HUES48 (cell line): ENCODE data around the gene SLU7.
"Not testable (repeated sequence)": the region's sequence is repeated elsewhere in the genome, so short reads cannot be mapped to it uniquely, and the experiment has no call there.

Experiments
- H3K27ac ChIP-seq: one replicate; pipeline ENCODE4 v1.7.0; 2013; ENCODE audit warnings: low read depth, low read length, inconsistent platforms
- H3K27me3 ChIP-seq: 2 replicates; pipeline ENCODE4 v1.6.1; 2013; ENCODE audit warnings: mild to moderate bottlenecking, low read length; ENCODE audit not compliant: control insufficient read depth, insufficient read depth
- H3K36me3 ChIP-seq: 2 replicates; pipeline ENCODE4 v1.6.1; 2013; ENCODE audit warnings: low read length; ENCODE audit not compliant: control insufficient read depth, insufficient read depth
- H3K4me1 ChIP-seq: 2 replicates; pipeline ENCODE4 v1.6.1; 2013; ENCODE audit warnings: mild to moderate bottlenecking, low read length; ENCODE audit not compliant: control insufficient read depth, insufficient read depth
- H3K4me3 ChIP-seq: 2 replicates; pipeline ENCODE4 v1.5.1; 2013; ENCODE audit warnings: mild to moderate bottlenecking, low read depth, low read length
- H3K9ac ChIP-seq: 2 replicates; pipeline ENCODE4 v1.6.1; 2013; ENCODE audit warnings: mild to moderate bottlenecking, low read depth, low read length, moderate library complexity
- H3K9me3 ChIP-seq: 2 replicates; pipeline ENCODE4 v1.6.1; 2013; ENCODE audit warnings: low read length; ENCODE audit not compliant: control insufficient read depth, insufficient read depth

Gene SLU7

DNA sequence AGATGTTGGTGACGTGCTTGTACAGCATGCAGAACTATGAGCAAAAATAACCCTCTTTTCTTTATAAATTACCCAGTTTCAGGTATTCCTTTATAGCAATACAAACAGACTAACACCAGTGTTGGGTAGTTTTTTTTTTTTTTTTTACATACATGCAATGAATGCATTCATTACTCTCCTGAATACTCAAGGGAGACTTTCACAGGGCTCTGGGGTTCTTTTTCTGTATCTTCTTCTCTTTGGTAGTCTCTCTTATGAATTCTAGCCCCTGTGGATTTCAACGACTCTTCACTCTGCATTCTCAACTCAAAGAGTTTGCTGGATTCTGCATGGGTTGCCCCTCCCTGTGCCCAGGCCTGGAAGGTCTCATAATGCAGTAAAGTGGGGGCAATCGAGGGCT lies 30.6 kb upstream of the SLU7 start:
- Histone ChIP-seq H3K27me3 (no peaks in the 10 kb centered on the region), H3K4me3 (no peak overlapping the region), H3K4me1 (no peaks in the 10 kb centered on the region), H3K27ac (no peak overlapping the region), H3K36me3 (no peaks in the 10 kb centered on the region), H3K9me3 (no peaks in the 10 kb centered on the region), H3K9ac (no peak overlapping the region)

DNA sequence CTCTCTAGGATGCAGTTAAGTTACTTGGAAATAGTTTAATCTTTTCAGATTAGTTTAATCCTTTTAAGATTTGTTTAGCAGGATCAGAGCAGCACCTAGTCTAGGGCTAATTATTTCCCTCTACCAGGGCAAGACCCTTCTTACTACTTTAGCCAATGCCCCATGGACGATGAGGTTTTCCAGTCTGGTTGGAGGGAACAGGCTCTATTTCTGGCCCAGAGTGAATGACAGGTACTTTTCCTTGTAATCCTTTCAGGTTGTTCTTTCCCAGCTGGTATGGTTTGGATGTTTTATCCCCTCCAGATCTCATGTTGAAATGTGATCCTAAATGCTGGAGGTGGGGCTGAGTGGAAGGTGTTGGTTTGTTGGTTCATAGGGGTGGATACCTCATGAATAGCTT lies 30.0 kb upstream of the SLU7 start:
- no peak overlapping the region for H3K9ac ChIP-seq
- H3K36me3 ChIP-seq, result no peaks in the 10 kb centered on the region
- no peak overlapping the region for H3K4me3 ChIP-seq
- no peak overlapping the region for H3K27ac ChIP-seq
- H3K4me1 ChIP-seq, result no peaks in the 10 kb centered on the region
- H3K9me3 ChIP-seq, result no peaks in the 10 kb centered on the region
- H3K27me3 ChIP-seq, result no peaks in the 10 kb centered on the region

- no peak overlapping the region for H3K4me3 ChIP-seq
Observed at GRCh38 chr5:160445751-160446150, 26.9 kb upstream of the SLU7 start.

GRCh38 chr5:160445132-160445531 lies 26.3 kb upstream of the SLU7 start:
- Histone ChIP-seq H3K4me3 (no peak overlapping the region), H3K9me3 (no peaks in the 10 kb centered on the region), H3K4me1 (peaks cover 7% of the 10 kb centered on the region)

More at GRCh38 chr5:160445751-160446150, 26.9 kb upstream of the SLU7 start:
- H3K36me3 ChIP-seq, result no peaks in the 10 kb centered on the region
- H3K27ac ChIP-seq, result no peak overlapping the region
- H3K9me3 ChIP-seq, result no peaks in the 10 kb centered on the region
- peaks cover 7% of the 10 kb centered on the region for H3K4me1 ChIP-seq
- no peaks in the 10 kb centered on the region for H3K27me3 ChIP-seq
- no peak overlapping the region for H3K9ac ChIP-seq

DNA sequence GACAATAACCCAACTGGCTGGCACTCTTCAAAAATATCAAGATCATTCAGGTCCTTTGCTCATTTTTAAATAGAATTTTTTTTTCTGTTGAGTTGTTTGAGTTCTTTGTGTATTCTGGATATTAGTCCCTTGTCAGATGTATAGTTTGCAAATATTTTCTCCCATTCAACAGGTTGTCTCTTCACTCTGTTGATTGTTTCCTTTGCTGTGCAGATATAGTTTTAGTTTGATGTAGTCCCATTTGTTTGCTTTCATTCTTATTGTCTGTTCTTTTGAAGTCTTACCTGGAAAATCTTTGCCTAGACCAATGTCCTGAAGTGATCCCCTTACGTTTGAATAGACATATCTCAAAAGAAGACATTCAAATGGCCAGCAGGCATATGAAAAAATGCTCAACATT lies 25.5 kb upstream of the SLU7 start:
- Histone ChIP-seq H3K4me3 (no peak overlapping the region), H3K9me3 (no peaks in the 10 kb centered on the region), H3K27me3 (no peaks in the 10 kb centered on the region), H3K27ac (no peak overlapping the region), H3K36me3 (no peaks in the 10 kb centered on the region), H3K9ac (no peak overlapping the region), H3K4me1 (peaks cover 7% of the 10 kb centered on the region)

More at GRCh38 chr5:160445132-160445531, 26.3 kb upstream of the SLU7 start:
- Histone ChIP-seq H3K27ac (no peak overlapping the region), H3K27me3 (no peaks in the 10 kb centered on the region), H3K9ac (no peak overlapping the region), H3K36me3 (no peaks in the 10 kb centered on the region)

- Histone ChIP-seq H3K4me3 (no peak overlapping the region), H3K36me3 (no peaks in the 10 kb centered on the region), H3K9ac (no peak overlapping the region), H3K4me1 (peaks cover 7% of the 10 kb centered on the region), H3K9me3 (no peaks in the 10 kb centered on the region), H3K27me3 (no peaks in the 10 kb centered on the region), H3K27ac (no peak overlapping the region)
Observed at GRCh38 chr5:160442824-160443431, 24.0 kb upstream of the SLU7 start.

DNA sequence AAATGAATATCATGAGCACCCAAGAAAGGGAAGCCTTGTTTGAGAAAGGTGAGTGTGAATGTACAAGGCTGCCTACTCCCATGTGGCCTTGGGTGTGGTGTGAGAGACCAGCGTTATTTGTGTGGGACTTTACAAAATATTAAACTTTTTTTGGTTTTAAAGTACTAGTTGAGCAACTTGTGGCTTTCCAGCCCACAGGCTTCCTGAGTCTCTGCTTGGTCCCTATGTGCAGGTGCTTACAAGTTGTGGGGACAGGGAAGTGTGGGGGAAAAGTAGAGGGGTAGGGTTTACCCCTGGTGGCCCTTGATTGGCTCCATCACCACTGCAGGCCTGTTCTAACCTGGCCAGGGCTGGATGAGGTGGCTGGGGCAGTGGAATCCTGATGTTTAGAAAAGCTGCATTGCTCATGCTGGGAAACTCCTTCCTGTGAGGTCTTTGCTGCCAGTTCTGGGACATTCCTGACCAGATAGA lies 22.5 kb upstream of the SLU7 start:
- H3K9ac ChIP-seq, result no peak overlapping the region

GRCh38 chr5:160439205-160439600 lies 20.3 kb upstream of the SLU7 start:
- Histone ChIP-seq H3K9ac (no peak overlapping the region), H3K4me3 (peak overlapping the region; percentile 56), H3K4me1 (peaks cover 7% of the 10 kb centered on the region)

More for the DNA sequence above, 22.5 kb upstream of the SLU7 start:
- H3K4me3 ChIP-seq, result no peak overlapping the region
- H3K36me3 ChIP-seq, result no peaks in the 10 kb centered on the region
- no peak overlapping the region for H3K27ac ChIP-seq
- peaks cover 7% of the 10 kb centered on the region for H3K4me1 ChIP-seq
- no peaks in the 10 kb centered on the region for H3K9me3 ChIP-seq
- no peaks in the 10 kb centered on the region for H3K27me3 ChIP-seq

GRCh38 chr5:160438316-160439204 lies 19.7 kb upstream of the SLU7 start:
- H3K9ac ChIP-seq, result no peak overlapping the region
- H3K27ac ChIP-seq, result no peak overlapping the region

More at GRCh38 chr5:160439205-160439600, 20.3 kb upstream of the SLU7 start:
- Histone ChIP-seq H3K9me3 (no peaks in the 10 kb centered on the region), H3K36me3 (no peaks in the 10 kb centered on the region), H3K27me3 (no peaks in the 10 kb centered on the region), H3K27ac (no peak overlapping the region)

DNA sequence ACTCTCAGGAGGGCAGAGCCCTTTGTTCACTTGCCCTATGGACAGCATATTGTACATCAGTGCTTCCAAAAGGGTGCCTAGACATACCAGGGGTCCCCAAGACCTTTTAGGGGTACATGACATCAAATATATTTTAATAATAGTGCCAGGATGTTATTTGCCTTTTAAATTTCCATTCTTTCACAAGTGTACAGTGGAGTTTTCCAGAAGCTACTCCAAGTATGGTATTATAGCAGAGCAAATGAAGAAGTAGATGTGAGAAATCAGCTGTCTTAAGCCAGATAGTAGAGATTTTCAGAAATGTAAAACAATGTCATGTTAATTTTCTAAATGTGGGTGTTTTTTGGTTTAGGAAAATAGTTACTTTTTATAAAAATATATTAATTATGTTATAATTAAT lies 18.4 kb upstream of the SLU7 start:
- no peaks in the 10 kb centered on the region for H3K9me3 ChIP-seq
- no peak overlapping the region for H3K9ac ChIP-seq
- no peak overlapping the region for H3K4me3 ChIP-seq
- H3K36me3 ChIP-seq, result no peaks in the 10 kb centered on the region
- no peaks in the 10 kb centered on the region for H3K4me1 ChIP-seq
- H3K27ac ChIP-seq, result no peak overlapping the region
- H3K27me3 ChIP-seq, result no peaks in the 10 kb centered on the region

More at GRCh38 chr5:160438316-160439204, 19.7 kb upstream of the SLU7 start:
- Histone ChIP-seq H3K36me3 (no peaks in the 10 kb centered on the region), H3K4me3 (peak overlapping the region; percentile 56), H3K9me3 (no peaks in the 10 kb centered on the region), H3K27me3 (no peaks in the 10 kb centered on the region), H3K4me1 (peaks cover 4% of the 10 kb centered on the region)

- H3K4me1 ChIP-seq, H3K27me3 ChIP-seq, H3K27ac ChIP-seq, H3K9ac ChIP-seq, H3K36me3 ChIP-seq, H3K9me3 ChIP-seq, H3K4me3 ChIP-seq: not testable (repeated sequence)
Observed at GRCh38 chr5:160436661-160437060, 17.8 kb upstream of the SLU7 start.
